CD14-positive monocyte (primary cell): ENCODE measurements around the gene MED20. TPM values are rescaled to one million over a fixed set of nuclear protein-coding genes. Genes with fewer than 3 reads are reported as not detected.

Experiments
- DNase-seq, 3 donors: peaks; one replicate each; pipeline ENCODE4 v3.0.0-alpha.2; 2011 to 2022
- H2AFZ ChIP-seq: 2 replicates; pipeline ENCODE4 v1.6.0; 2012; ENCODE audit warnings: mild to moderate bottlenecking, low read depth, low read length, inconsistent platforms; ENCODE audit not compliant: insufficient read depth, poor library complexity, severe bottlenecking
- H3K27ac ChIP-seq, 2 donors: 1 replicate in 1 of 2; 2 replicates in 1 of 2; pipeline ENCODE4 v1.5.1; 2012 to 2013; ENCODE audit warnings: low read length in 2 of 2, control low read depth in 1 of 2, inconsistent platforms in 1 of 2, low read depth in 1 of 2, mild to moderate bottlenecking in 1 of 2
- H3K27me3 ChIP-seq, 2 donors: one replicate each; pipeline versions ENCODE4 v1.6.0 to v1.6.1; 2011 to 2013; ENCODE audit warnings: low read length in 2 of 2; ENCODE audit not compliant: control insufficient read depth in 2 of 2, insufficient read depth in 2 of 2
- H3K36me3 ChIP-seq, 2 donors: replicated peaks in 1 of 2; 1 replicate in 1 of 2; 2 replicates in 1 of 2; pipeline versions ENCODE4 v1.5.1 to v1.6.1; 2012 to 2013; ENCODE audit warnings: low read length in 2 of 2, control low read depth in 1 of 2, inconsistent platforms in 1 of 2, mild to moderate bottlenecking in 1 of 2; ENCODE audit not compliant: insufficient read depth in 2 of 2, control insufficient read depth in 1 of 2
- H3K4me1 ChIP-seq, 2 donors: 1 replicate in 1 of 2; 2 replicates in 1 of 2; pipeline versions ENCODE4 v1.5.1 to v1.6.1; 2012 to 2013; ENCODE audit warnings: low read length in 2 of 2, control low read depth in 1 of 2, inconsistent platforms in 1 of 2, mild to moderate bottlenecking in 1 of 2, moderate library complexity in 1 of 2; ENCODE audit not compliant: insufficient read depth in 2 of 2, control insufficient read depth in 1 of 2
- H3K4me2 ChIP-seq: replicated peaks from 2 replicates; pipeline ENCODE3; 2012; ENCODE audit warnings: low read length, moderate library complexity, mild to moderate bottlenecking; ENCODE audit not compliant: poor library complexity, severe bottlenecking; ENCODE audit errors: extremely low read depth
- H3K4me3 ChIP-seq, 3 experiments: fragments of 200-600 bp in 1 of 3; sonication (generic) in 1 of 3; replicated peaks in 1 of 3; 1 replicate in 2 of 3; 2 replicates in 1 of 3; pipeline ENCODE4 v1.5.1; 2011 to 2013; ENCODE audit warnings: low read length in 3 of 3, mild to moderate bottlenecking in 3 of 3, control low read depth in 2 of 3, low read depth in 2 of 3, inconsistent platforms in 1 of 3, moderate library complexity in 1 of 3
- H3K79me2 ChIP-seq: 2 replicates; pipeline ENCODE4 v1.6.0; 2012; ENCODE audit warnings: mild to moderate bottlenecking, control low read depth, inconsistent platforms, low read length, moderate library complexity; ENCODE audit not compliant: insufficient read depth
- H3K9ac ChIP-seq: 2 replicates; pipeline ENCODE4 v1.6.0; 2017; ENCODE audit warnings: low read length, mild to moderate bottlenecking; ENCODE audit not compliant: insufficient read depth, poor library complexity, severe bottlenecking
- H3K9me3 ChIP-seq, 2 donors: replicated peaks in 1 of 2; 1 replicate in 1 of 2; 2 replicates in 1 of 2; pipeline versions ENCODE4 v1.5.1 to v1.6.1; 2012 to 2013; ENCODE audit warnings: low read length in 2 of 2, control low read depth in 1 of 2; ENCODE audit not compliant: control insufficient read depth in 1 of 2, insufficient read depth in 1 of 2
- H4K20me1 ChIP-seq: 2 replicates; pipeline ENCODE4 v1.6.0; 2012; ENCODE audit warnings: mild to moderate bottlenecking, low read length, control low read depth, moderate library complexity; ENCODE audit not compliant: insufficient read depth
- H3K27ac Mint-ChIP-seq, 7 donors: one replicate each; pipeline ENCODE4 v1.8.0; 2020; ENCODE audit warnings: mild to moderate bottlenecking in 7 of 7, mixed read lengths in 7 of 7, moderate library complexity in 6 of 7, inconsistent platforms in 2 of 7
- H3K27me3 Mint-ChIP-seq, 3 donors: one replicate each; pipeline ENCODE4 v1.8.0; 2021 to 2022; ENCODE audit warnings: low read depth in 3 of 3, mild to moderate bottlenecking in 3 of 3, mixed read lengths in 3 of 3, moderate library complexity in 3 of 3, inconsistent platforms in 1 of 3
- H3K36me3 Mint-ChIP-seq, 2 donors: one replicate each; pipeline ENCODE4 v1.8.0; 2020; ENCODE audit warnings: mixed read lengths in 2 of 2, inconsistent platforms in 1 of 2, mild to moderate bottlenecking in 1 of 2
- H3K4me1 Mint-ChIP-seq: one replicate; pipeline ENCODE4 v1.8.0; 2020; ENCODE audit warnings: mild to moderate bottlenecking, mixed read lengths
- H3K4me3 Mint-ChIP-seq, 2 donors: one replicate each; pipeline ENCODE4 v1.8.0; 2020; ENCODE audit warnings: mild to moderate bottlenecking in 2 of 2, mixed read lengths in 2 of 2, moderate library complexity in 1 of 2
- H3K9me3 Mint-ChIP-seq, 7 donors: one replicate each; pipeline ENCODE4 v1.8.0; 2020 to 2022; ENCODE audit warnings: mixed read lengths in 7 of 7, mild to moderate bottlenecking in 6 of 7, moderate library complexity in 6 of 7, inconsistent platforms in 2 of 7
- CTCF ChIP-seq: fragments of 200-600 bp; IDR thresholded peaks from one replicate; pipeline ENCODE4 v1.8.0; 2022; ENCODE audit warnings: antibody characterized with exemption, mild to moderate bottlenecking
- WGBS: methylation state at CpG from one replicate; pipeline ENCODE4 v1.1.5; 2013; ENCODE audit warnings: missing lambda C conversion rate; ENCODE audit not compliant: insufficient coverage; 5-methylcytosine and 5-hydroxymethylcytosine counted together
- intact Hi-C, 2 donors: fragments of 100-400 bp; cut with micrococcal nuclease; formaldehyde crosslinking; loops; one replicate each; pipeline versions ENCODE4 v1.15.0 to v1.15.1; 2023
- polyA plus RNA-seq, 3 donors: library from polyadenylated mRNA; depleted of rRNA in 1 of 3; unstranded in 2 of 3; stranded (reverse) in 1 of 3; fragments of 300-500 nt in 2 of 3; fragments of >200 nt in 1 of 3; fragmentation: Illumina TruSeq in 2 of 3; gene quantifications; 1 replicate in 2 of 3; 2 replicates in 1 of 3; pipeline ENCODE4 v1.2.3, GENCODE V29; 2012 to 2021

The MED20 gene
- polyA plus RNA-seq, 3 donors = 6.3 to 16.2 (median 13.6) TPM

DNA sequence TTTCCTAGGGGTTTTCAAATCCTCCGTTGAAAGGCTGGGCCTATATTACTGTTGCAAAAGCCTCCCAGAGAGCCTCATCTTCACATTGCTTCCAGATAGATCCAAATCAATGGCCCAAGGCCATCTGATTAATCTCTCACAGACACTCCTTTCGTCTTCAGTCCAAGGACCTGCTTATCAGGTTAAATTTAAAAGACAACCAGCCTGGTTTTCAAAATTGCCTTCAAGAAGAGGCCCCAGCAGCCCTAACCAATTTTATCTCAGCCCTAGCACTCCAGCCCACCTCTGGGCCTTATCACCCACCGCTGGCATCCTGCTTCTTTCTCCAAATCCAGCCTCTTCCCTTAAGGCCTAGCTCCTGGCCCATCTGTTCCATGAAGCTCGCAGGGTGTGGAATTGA lies 36.2 kb upstream of the MED20 start:
- intact Hi-C loops = no loop called here
- WGBS = 100% methylated on average over 2 of the region's 4 CpGs
- H3K36me3 Mint-ChIP-seq = peaks cover 0 to 3% of the 10 kb centered on the region in 2 donors
- peaks cover 0 to 2% (median 0%) of the 10 kb centered on the region in 3 donors for H3K27me3 Mint-ChIP-seq
- peaks cover 0 to 11% (median 3%) of the 10 kb centered on the region in 7 donors for H3K9me3 Mint-ChIP-seq
- Histone ChIP-seq H3K27ac (no peak overlapping the region), H3K79me2 (no peaks in the 10 kb centered on the region), H3K4me1 (peaks cover 3 to 9% of the 10 kb centered on the region in 2 donors), H3K4me2 (no peak overlapping the region), H3K4me3 (no peak overlapping the region), H3K9ac (no peak overlapping the region), H3K36me3 (no peaks in the 10 kb centered on the region), H3K9me3 (no peaks in the 10 kb centered on the region), H3K27me3 (no peaks in the 10 kb centered on the region), H4K20me1 (peaks cover 7% of the 10 kb centered on the region), H2AFZ (no peak overlapping the region)
- peaks cover 10% of the 10 kb centered on the region for H3K4me1 Mint-ChIP-seq
- no peak overlapping the region for H3K4me3 Mint-ChIP-seq
- no peak for DNase-seq
- peak overlapping the region in 1 of 7 donors; percentile 38 for H3K27ac Mint-ChIP-seq
- TF ChIP-seq CTCF = no peak

GRCh38 chr6:41955412-41955811 lies 34.5 kb upstream of the MED20 start:
- Mint-ChIP-seq H3K4me3 (no peak overlapping the region), H3K4me1 (no peaks in the 10 kb centered on the region), H3K9me3 (peaks cover 0 to 9% (median 3%) of the 10 kb centered on the region in 7 donors), H3K27ac (no peak overlapping the region), H3K36me3 (no peaks in the 10 kb centered on the region), H3K27me3 (peaks cover 0 to 2% (median 1%) of the 10 kb centered on the region in 3 donors)
- Histone ChIP-seq H3K4me3 (no peak overlapping the region), H3K36me3 (no peaks in the 10 kb centered on the region), H3K4me1 (no peaks in the 10 kb centered on the region), H4K20me1 (no peaks in the 10 kb centered on the region), H3K79me2 (no peaks in the 10 kb centered on the region), H3K9me3 (no peaks in the 10 kb centered on the region), H3K9ac (no peak overlapping the region), H3K4me2 (no peak overlapping the region), H2AFZ (no peak overlapping the region), H3K27me3 (no peaks in the 10 kb centered on the region), H3K27ac (no peak overlapping the region)
- DNase-seq = no peak
- TF ChIP-seq CTCF = no peak
- WGBS = no CpG with 5 or more reads among the region's 2 CpGs
- intact Hi-C loops = no loop called here
